Neuronal stem cell (in vitro differentiated cells): Measurements from ENCODE around the gene NDUFB11.
A peak's percentile ranks its signal among the peaks of the same experiment; 100 is the strongest.

ENCODE experiments used
- DNase-seq: peaks from one replicate; pipeline ENCODE4 v3.0.0-alpha.2; 2013; ENCODE audit warnings: low spot score
- H2AFZ ChIP-seq: one replicate; pipeline ENCODE4 v1.6.1; 2013; ENCODE audit warnings: mild to moderate bottlenecking, low read length, inconsistent platforms
- H2AK5ac ChIP-seq: 2 replicates; pipeline ENCODE4 v1.6.1; 2013; ENCODE audit warnings: low read depth, mild to moderate bottlenecking, inconsistent platforms, low read length, moderate library complexity, mixed read lengths
- H2BK120ac ChIP-seq: 2 replicates; pipeline ENCODE4 v1.6.1; 2013; ENCODE audit warnings: low read depth, mild to moderate bottlenecking, inconsistent platforms, low read length, moderate library complexity, mixed read lengths
- H2BK12ac ChIP-seq: one replicate; pipeline ENCODE4 v1.6.1; 2013; ENCODE audit warnings: low read length, inconsistent platforms
- H2BK15ac ChIP-seq: 2 replicates; pipeline ENCODE4 v1.6.1; 2013; ENCODE audit warnings: mild to moderate bottlenecking, low read length, inconsistent platforms, mixed read lengths
- H2BK5ac ChIP-seq: one replicate; pipeline ENCODE4 v1.6.1; 2013; ENCODE audit warnings: inconsistent platforms, mild to moderate bottlenecking, low read length, moderate library complexity
- H3K14ac ChIP-seq: one replicate; pipeline ENCODE4 v1.6.1; 2013; ENCODE audit warnings: low read length, inconsistent platforms
- H3K18ac ChIP-seq: 2 replicates; pipeline ENCODE4 v1.6.1; 2013; ENCODE audit warnings: low read length, inconsistent platforms
- H3K23ac ChIP-seq: 2 replicates; pipeline ENCODE4 v1.6.1; 2013; ENCODE audit warnings: low read depth, mild to moderate bottlenecking, mixed read lengths, low read length, inconsistent platforms; ENCODE audit not compliant: poor library complexity
- H3K27ac ChIP-seq: replicated peaks from 3 replicates; pipeline ENCODE4 v1.5.1; 2013; ENCODE audit warnings: low read length, inconsistent platforms
- H3K27me3 ChIP-seq, 3 experiments: 2 replicates each; pipeline ENCODE4 v1.6.1; 2013; ENCODE audit warnings: low read length in 3 of 3, mild to moderate bottlenecking in 2 of 3, inconsistent platforms in 1 of 3, low read depth in 1 of 3, mixed read lengths in 1 of 3, moderate library complexity in 1 of 3; ENCODE audit not compliant: control insufficient read depth in 3 of 3, insufficient read depth in 3 of 3
- H3K36me3 ChIP-seq, 2 donors: replicated peaks in 1 of 2; 2 replicates each; pipeline ENCODE4 v1.6.1; 2013; ENCODE audit warnings: low read length in 2 of 2; ENCODE audit not compliant: control insufficient read depth in 2 of 2, insufficient read depth in 2 of 2
- H3K4ac ChIP-seq: 2 replicates; pipeline ENCODE4 v1.6.1; 2013; ENCODE audit warnings: inconsistent platforms, mild to moderate bottlenecking, low read length, moderate library complexity
- H3K4me1 ChIP-seq, 2 donors: 1 replicate in 1 of 2; 2 replicates in 1 of 2; pipeline ENCODE4 v1.6.1; 2013; ENCODE audit warnings: low read length in 2 of 2, low read depth in 1 of 2; ENCODE audit not compliant: control insufficient read depth in 2 of 2, insufficient read depth in 1 of 2
- H3K4me2 ChIP-seq: one replicate; pipeline ENCODE4 v1.6.1; 2013; ENCODE audit warnings: mild to moderate bottlenecking, low read length, inconsistent platforms; ENCODE audit not compliant: insufficient read depth, poor library complexity, severe bottlenecking
- H3K4me3 ChIP-seq, 2 donors: 2 replicates each; pipeline ENCODE4 v1.5.1; 2013; ENCODE audit warnings: low read length in 2 of 2, mild to moderate bottlenecking in 2 of 2, inconsistent platforms in 1 of 2, moderate library complexity in 1 of 2
- H3K79me1 ChIP-seq: one replicate; pipeline ENCODE4 v1.6.1; 2013; ENCODE audit warnings: low read depth, mild to moderate bottlenecking, inconsistent platforms, low read length, moderate library complexity
- H3K9ac ChIP-seq: one replicate; pipeline ENCODE4 v1.6.1; 2013; ENCODE audit warnings: mild to moderate bottlenecking, low read depth, low read length, inconsistent platforms; ENCODE audit not compliant: poor library complexity
- H3K9me3 ChIP-seq, 2 donors: replicated peaks in 1 of 2; 2 replicates each; pipeline versions ENCODE3 to v1.6.1; 2013; ENCODE audit warnings: low read length in 2 of 2, mild to moderate bottlenecking in 2 of 2, inconsistent platforms in 1 of 2, low read depth in 1 of 2, mixed read lengths in 1 of 2, moderate library complexity in 1 of 2; ENCODE audit not compliant: control insufficient read depth in 2 of 2, insufficient read depth in 1 of 2
- H4K8ac ChIP-seq: one replicate; pipeline ENCODE4 v1.6.1; 2013; ENCODE audit warnings: low read depth, mild to moderate bottlenecking, inconsistent platforms, low read length, moderate library complexity
- H4K91ac ChIP-seq: one replicate; pipeline ENCODE4 v1.6.1; 2013; ENCODE audit warnings: low read length, low read depth, mild to moderate bottlenecking, inconsistent platforms; ENCODE audit not compliant: poor library complexity
- WGBS, 2 donors: extraction: QIAGEN DNeasy Blood & Tissue Kit; methylation state at CpG; one replicate each; pipeline ENCODE4 v1.1.7; 2013; ENCODE audit warnings: missing lambda C conversion rate in 2 of 2, mixed read lengths in 1 of 2; ENCODE audit not compliant: insufficient read length in 2 of 2, insufficient replicate concordance in 1 of 2; ENCODE audit errors: extremely low coverage in 2 of 2; 5-methylcytosine and 5-hydroxymethylcytosine counted together

NDUFB11 gene

GRCh38 chrX:47178337-47178736, 33.8 kb upstream of the NDUFB11 start:
- no peaks in the 10 kb centered on the region for H3K9me3 ChIP-seq
- no peak overlapping the region for H4K8ac ChIP-seq
- H3K23ac ChIP-seq: no peak overlapping the region
- H3K79me1 ChIP-seq: no peaks in the 10 kb centered on the region
- no peak overlapping the region for H2BK5ac ChIP-seq
- no peak overlapping the region for H3K9ac ChIP-seq
- no peak overlapping the region for H2AK5ac ChIP-seq
- DNase-seq: no peak
- H3K4me3 ChIP-seq: no peak overlapping the region
- H3K4me2 ChIP-seq: no peak overlapping the region
- H3K4ac ChIP-seq: no peak overlapping the region
- H2BK12ac ChIP-seq: no peak overlapping the region
- no peak overlapping the region for H2BK120ac ChIP-seq
- H2BK15ac ChIP-seq: no peak overlapping the region
- H3K4me1 ChIP-seq: no peaks in the 10 kb centered on the region
- H4K91ac ChIP-seq: no peak overlapping the region
- H3K36me3 ChIP-seq: peaks cover 36 to 91% of the 10 kb centered on the region in 2 donors
- H3K14ac ChIP-seq: no peak overlapping the region
- no peak overlapping the region for H3K27ac ChIP-seq
- no peak overlapping the region for H2AFZ ChIP-seq
- H3K27me3 ChIP-seq: peaks cover 0 to 66% (median 0%) of the 10 kb centered on the region in 3 experiments
- no peak overlapping the region for H3K18ac ChIP-seq
- WGBS, 2 donors: no CpG with 5 or more reads among the region's 5 CpGs

- peaks cover 0 to 70% (median 0%) of the 10 kb centered on the region in 3 experiments for H3K27me3 ChIP-seq
- no peak overlapping the region for H2BK12ac ChIP-seq
- no peak overlapping the region for H2AFZ ChIP-seq
- H4K8ac ChIP-seq: no peak overlapping the region
- H3K23ac ChIP-seq: no peak overlapping the region
- H4K91ac ChIP-seq: no peak overlapping the region
- H3K4me2 ChIP-seq: no peak overlapping the region
- no peak overlapping the region for H2BK5ac ChIP-seq
- no peaks in the 10 kb centered on the region for H3K9me3 ChIP-seq
- no peak overlapping the region for H2AK5ac ChIP-seq
- no peak overlapping the region for H3K9ac ChIP-seq
- no peak overlapping the region for H3K4me3 ChIP-seq
- no peak overlapping the region for H3K4ac ChIP-seq
- H3K36me3 ChIP-seq: peaks cover 44 to 95% of the 10 kb centered on the region in 2 donors
- no peak overlapping the region for H2BK15ac ChIP-seq
- no peak overlapping the region for H3K14ac ChIP-seq
- no peak overlapping the region for H2BK120ac ChIP-seq
- no peak overlapping the region for H3K18ac ChIP-seq
- WGBS, 2 donors: no CpG with 5 or more reads among the region's 2 CpGs
- H3K79me1 ChIP-seq: peaks cover 3% of the 10 kb centered on the region
- H3K4me1 ChIP-seq: no peaks in the 10 kb centered on the region
- H3K27ac ChIP-seq: no peak overlapping the region
- no peak for DNase-seq
Observed at GRCh38 chrX:47177079-47177478, 32.6 kb upstream of the NDUFB11 start.

- Histone ChIP-seq H4K91ac (no peak overlapping the region), H3K14ac (no peak overlapping the region), H3K18ac (no peak overlapping the region), H2BK5ac (no peak overlapping the region), H3K27ac (no peak overlapping the region), H3K36me3 (peaks cover 41 to 95% of the 10 kb centered on the region in 2 donors), H2BK15ac (no peak overlapping the region), H4K8ac (no peak overlapping the region), H3K4me2 (no peak overlapping the region), H3K4ac (no peak overlapping the region), H3K23ac (no peak overlapping the region), H2AK5ac (no peak overlapping the region), H2BK120ac (no peak overlapping the region), H2AFZ (no peak overlapping the region), H3K4me1 (no peaks in the 10 kb centered on the region), H3K9ac (peak overlapping the region; percentile 21), H3K9me3 (no peaks in the 10 kb centered on the region), H2BK12ac (no peak overlapping the region), H3K4me3 (no peak overlapping the region), H3K79me1 (peaks cover 3% of the 10 kb centered on the region), H3K27me3 (peaks cover 0 to 70% (median 0%) of the 10 kb centered on the region in 3 experiments)
- WGBS, 2 donors: no CpG with 5 or more reads among the region's 23 CpGs
- no peak for DNase-seq
Observed at GRCh38 chrX:47176101-47176740, 31.7 kb upstream of the NDUFB11 start.

GRCh38 chrX:47175588-47175980, 31.1 kb upstream of the NDUFB11 start:
- Histone ChIP-seq H3K14ac (no peak overlapping the region), H2BK12ac (no peak overlapping the region), H3K4ac (no peak overlapping the region), H3K18ac (no peak overlapping the region), H4K91ac (no peak overlapping the region), H3K4me1 (no peaks in the 10 kb centered on the region), H4K8ac (no peak overlapping the region), H3K27me3 (peaks cover 0 to 75% (median 0%) of the 10 kb centered on the region in 3 experiments), H2AFZ (no peak overlapping the region), H3K4me3 (no peak overlapping the region), H3K4me2 (no peak overlapping the region), H2BK120ac (no peak overlapping the region), H3K36me3 (peaks cover 42 to 93% of the 10 kb centered on the region in 2 donors), H3K79me1 (peaks cover 3% of the 10 kb centered on the region), H3K9ac (no peak overlapping the region), H2AK5ac (no peak overlapping the region), H3K9me3 (no peaks in the 10 kb centered on the region), H3K23ac (no peak overlapping the region), H2BK5ac (no peak overlapping the region), H3K27ac (no peak overlapping the region), H2BK15ac (no peak overlapping the region)
- no CpG with 5 or more reads among the region's 12 CpGs for WGBS, 2 donors
- DNase-seq: no peak
